PC-3 (cell line): Measurements from ENCODE around the gene EIF5B. TPM values are rescaled to one million over a fixed set of nuclear protein-coding genes. Genes with fewer than 3 reads are reported as not detected.
"Not testable (repeated sequence)": the region's sequence is repeated elsewhere in the genome, so short reads cannot be mapped to it uniquely, and the experiment has no call there.

ENCODE experiments used
- ATAC-seq: fragments of 200-7000 bp; cut with Tn5 transposase; 2 replicates; pipeline ENCODE4 v1.9.1; 2020; ENCODE audit warnings: mild to moderate bottlenecking, moderate library complexity
- BruUV-seq: library from RNA; stranded (reverse); fragments of 400-500 nt; replicated peaks from 2 replicates; lab custom pipeline; 2021; lab: Mats Ljungman, UMichigan
- CTCF ChIA-PET: fragments of 300-600 bp; sonication (Branson Sonifier 250); formaldehyde crosslinking; loops from one replicate; lab custom pipeline; 2022; ENCODE audit warnings: antibody characterized with exemption; lab: Charles Lee
- POLR2A ChIA-PET: fragments of 300-600 bp; sonication (Branson Sonifier 250); formaldehyde crosslinking; loops from one replicate; lab custom pipeline; 2022; ENCODE audit warnings: antibody characterized with exemption; ENCODE audit not compliant: unreplicated experiment; lab: Charles Lee
- DNase-seq: peaks from one replicate; pipeline ENCODE4 v3.0.0-alpha.2; 2015
- H2AFZ ChIP-seq: fragments of 300-600 bp; sonication (generic); 2 replicates; pipeline ENCODE4 v1.6.0; 2016; ENCODE audit warnings: antibody characterized with exemption, low read length
- H3F3A ChIP-seq: fragments of 300-600 bp; sonication (generic); one replicate; pipeline ENCODE4 v1.6.0; 2017; ENCODE audit warnings: antibody characterized with exemption, low read length, control low read depth, mild to moderate bottlenecking; ENCODE audit not compliant: unreplicated experiment
- H3K27ac ChIP-seq: fragments of 300-600 bp; sonication (generic); 2 replicates; pipeline ENCODE4 v1.5.1; 2016; ENCODE audit warnings: mild to moderate bottlenecking, low read length
- H3K27me3 ChIP-seq: fragments of 300-600 bp; sonication (generic); 2 replicates; pipeline ENCODE4 v1.6.1; 2016; ENCODE audit warnings: low read length, mixed read lengths
- H3K36me3 ChIP-seq: fragments of 300-600 bp; sonication (generic); 2 replicates; pipeline ENCODE4 v1.6.1; 2016; ENCODE audit warnings: low read depth, mixed run types, low read length, mixed read lengths
- H3K4me1 ChIP-seq: fragments of 300-600 bp; sonication (generic); 2 replicates; pipeline ENCODE4 v1.5.1; 2016; ENCODE audit warnings: low read length; ENCODE audit not compliant: insufficient read depth
- H3K4me2 ChIP-seq: fragments of 300-600 bp; sonication (generic); 2 replicates; pipeline ENCODE4 v1.6.0; 2016; ENCODE audit warnings: low read length
- H3K4me3 ChIP-seq: fragments of 300-600 bp; sonication (generic); 2 replicates; pipeline ENCODE4 v1.5.1; 2016; ENCODE audit warnings: mild to moderate bottlenecking, low read length, mixed read lengths
- H3K79me2 ChIP-seq: fragments of 300-600 bp; sonication (generic); 2 replicates; pipeline ENCODE4 v1.6.1; 2017; ENCODE audit warnings: low read length, mixed read lengths
- H3K9ac ChIP-seq: fragments of 300-600 bp; sonication (generic); 2 replicates; pipeline ENCODE4 v1.6.0; 2016; ENCODE audit warnings: mild to moderate bottlenecking, low read length
- H3K9me2 ChIP-seq: fragments of 300-600 bp; sonication (generic); replicated peaks from 2 replicates; pipeline ENCODE4 v1.6.1; 2016; ENCODE audit warnings: mixed run types, low read length, mixed read lengths
- H3K9me3 ChIP-seq: fragments of 300-600 bp; sonication (generic); 2 replicates; pipeline ENCODE4 v1.6.1; 2016; ENCODE audit warnings: low read length, mixed read lengths
- H4K20me1 ChIP-seq: fragments of 300-600 bp; sonication (generic); 2 replicates; pipeline ENCODE4 v1.6.1; 2016; ENCODE audit warnings: low read length, mixed read lengths
- CTCF ChIP-seq: fragments of 300-600 bp; sonication (generic); conservative IDR thresholded peaks from 2 replicates; pipeline ENCODE4 v1.5.1; 2017; ENCODE audit warnings: antibody characterized with exemption, low read depth, mild to moderate bottlenecking, low read length
- EZH2 ChIP-seq: fragments of 300-600 bp; sonication (generic); IDR thresholded peaks from one replicate; pipeline ENCODE4 v1.6.1; 2017; ENCODE audit warnings: antibody characterized with exemption, mild to moderate bottlenecking, low read length; ENCODE audit not compliant: unreplicated experiment
- EZH2phosphoT487 ChIP-seq: fragments of 300-600 bp; sonication (generic); IDR thresholded peaks from 2 replicates; pipeline ENCODE4 v1.6.1; 2018; ENCODE audit warnings: mild to moderate bottlenecking, antibody characterized with exemption, low read length, borderline replicate concordance
- intact Hi-C: fragments of 100-400 bp; cut with micrococcal nuclease; formaldehyde crosslinking; loops from 2 replicates; pipeline ENCODE4 v1.9.0; 2023
- total RNA-seq: library from RNA; depleted of rRNA; stranded (reverse); fragments of >200 nt; gene quantifications from 2 replicates; pipeline ENCODE4 v1.2.3, GENCODE V29; 2014

EIF5B gene
- total RNA-seq, 1 experiment from 2014 or later, result 35.9 TPM

- Histone ChIP-seq H4K20me1 (no peaks in the 10 kb centered on the region), H2AFZ (no peak overlapping the region), H3K4me2 (no peak overlapping the region), H3K9ac (no peak overlapping the region), H3K9me3 (no peaks in the 10 kb centered on the region), H3K4me3 (no peak overlapping the region), H3K4me1 (no peaks in the 10 kb centered on the region), H3F3A (no peaks in the 10 kb centered on the region), H3K79me2 (peaks cover 81% of the 10 kb centered on the region), H3K27me3 (no peaks in the 10 kb centered on the region), H3K9me2 (no peaks in the 10 kb centered on the region), H3K36me3 (no peaks in the 10 kb centered on the region; the same call in 1 of the 2 replicates), H3K27ac (no peak overlapping the region)
- no peak for TF ChIP-seq EZH2
- intact Hi-C loops, result no loop called here
- BruUV-seq, result no TSS peak
- CTCF ChIA-PET, result no interaction called here
- DNase-seq (no peak), ATAC-seq (no peak)
- POLR2A ChIA-PET, result no interaction called here
Observed at GRCh38 chr2:99356853-99357252, 19.7 kb downstream of the EIF5B start.

GRCh38 chr2:99365661-99366060, 28.5 kb downstream of the EIF5B start:
- Histone ChIP-seq H4K20me1 (0 out of 2 replicates have a peak, but pooled peaks cover 9% of the 10 kb centered on the region), H3K36me3 (peaks cover 59% of the 10 kb centered on the region), H3F3A (no peaks in the 10 kb centered on the region), H2AFZ (no peak overlapping the region), H3K27ac (no peak overlapping the region), H3K9me3 (no peaks in the 10 kb centered on the region), H3K9me2 (no peaks in the 10 kb centered on the region), H3K27me3 (no peaks in the 10 kb centered on the region), H3K79me2 (no peaks in the 10 kb centered on the region), H3K4me2 (no peak overlapping the region), H3K9ac (no peak overlapping the region), H3K4me1 (no peaks in the 10 kb centered on the region), H3K4me3 (no peak overlapping the region)
- ChIA-PET POLR2A (interaction anchor here (0.5 kb wide), 1 partner anchor 125 kb away, joined by 3 read pairs; no protein-coding TSS in a partner anchor), CTCF (no interaction called here)
- intact Hi-C loops, result no loop called here
- DNase-seq, result no peak
- no TSS peak for BruUV-seq
- ATAC-seq, result peak; percentile 35
- TF ChIP-seq EZH2 (no peak), CTCF (no peak), EZH2phosphoT487 (no peak)

- H3F3A ChIP-seq, ATAC-seq, H3K4me2 ChIP-seq, H3K4me1 ChIP-seq, BruUV-seq, H3K79me2 ChIP-seq, H3K27ac ChIP-seq, H2AFZ ChIP-seq, H3K9me3 ChIP-seq, H4K20me1 ChIP-seq, H3K9me2 ChIP-seq, H3K9ac ChIP-seq, H3K4me3 ChIP-seq, H3K27me3 ChIP-seq, CTCF ChIA-PET, POLR2A ChIA-PET, DNase-seq, intact Hi-C loops: not testable (repeated sequence)
- H3K36me3 ChIP-seq, result peaks cover 70% of the 10 kb centered on the region
Observed at GRCh38 chr2:99368854-99369253, 31.7 kb downstream of the EIF5B start.

DNA sequence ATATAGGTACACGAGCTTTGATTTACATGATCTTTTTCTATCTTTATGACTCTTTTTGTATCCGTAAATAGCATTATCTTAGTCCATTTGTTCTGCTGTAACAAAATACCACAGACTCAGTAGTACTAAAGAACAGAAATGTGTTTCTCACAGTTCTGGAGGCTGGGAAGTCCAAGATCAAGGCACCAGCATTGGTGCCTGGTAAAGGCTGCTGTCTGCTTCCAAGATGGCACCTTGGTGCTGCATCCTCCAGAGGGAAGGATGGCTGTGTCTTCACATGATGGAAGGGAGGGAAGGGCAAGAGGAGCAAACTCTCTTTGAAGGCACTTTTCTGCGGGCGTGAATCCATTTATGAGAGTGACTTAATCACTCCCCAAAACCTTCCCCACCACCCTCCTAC, 36.0 kb downstream of the EIF5B start:
- no peak overlapping the region for H3K9ac ChIP-seq
- no peak for TF ChIP-seq CTCF
- no peak for TF ChIP-seq EZH2
- TF ChIP-seq EZH2phosphoT487, result no peak
- DNase-seq (no peak), ATAC-seq (no peak)
- H3K4me2 ChIP-seq, result no peak overlapping the region
- BruUV-seq, result no TSS peak
- no peak overlapping the region for H2AFZ ChIP-seq
- H3K79me2 ChIP-seq, result no peaks in the 10 kb centered on the region
- no peak overlapping the region for H3K27ac ChIP-seq
- H3K4me3 ChIP-seq, result no peak overlapping the region
- no peaks in the 10 kb centered on the region for H3K27me3 ChIP-seq
- H3F3A ChIP-seq, result no peaks in the 10 kb centered on the region
- no peaks in the 10 kb centered on the region for H3K4me1 ChIP-seq
- H3K9me2 ChIP-seq, result no peaks in the 10 kb centered on the region
- ChIA-PET POLR2A (no interaction called here), CTCF (no interaction called here)
- H4K20me1 ChIP-seq, result no peaks in the 10 kb centered on the region
- H3K36me3 ChIP-seq, result peaks cover 60% of the 10 kb centered on the region
- no peaks in the 10 kb centered on the region for H3K9me3 ChIP-seq
- intact Hi-C loops, result no loop called here
